Ishikawa (cell line): ENCODE results near the gene EDARADD.

Experiments used
- CEBPB ChIP-seq: IDR thresholded peaks from 2 replicates; pipeline ENCODE4 v1.6.1; 2012
- EGR1 ChIP-seq: IDR thresholded peaks from 2 replicates; pipeline ENCODE4 v1.6.1; 2012
- EP300 ChIP-seq: IDR thresholded peaks from 2 replicates; pipeline ENCODE4 v1.6.1; 2012; ENCODE audit warnings: borderline replicate concordance
- FOXM1 ChIP-seq: IDR thresholded peaks from 2 replicates; pipeline ENCODE4 v1.6.1; 2012; ENCODE audit warnings: low read depth, borderline replicate concordance
- NFIC ChIP-seq: IDR thresholded peaks from 2 replicates; pipeline ENCODE4 v1.6.1; 2012
- RAD21 ChIP-seq: IDR thresholded peaks from 2 replicates; pipeline ENCODE4 v1.6.1; 2012; ENCODE audit warnings: low read depth
- TAF1 ChIP-seq: IDR thresholded peaks from 2 replicates; pipeline ENCODE4 v1.6.1; 2012; ENCODE audit warnings: low read depth, mild to moderate bottlenecking
- TCF12 ChIP-seq: IDR thresholded peaks from 2 replicates; pipeline ENCODE4 v1.6.1; 2012; ENCODE audit warnings: low read depth
- TEAD4 ChIP-seq: IDR thresholded peaks from 2 replicates; pipeline ENCODE4 v1.6.1; 2012
- YY1 ChIP-seq: IDR thresholded peaks from 2 replicates; pipeline ENCODE4 v1.6.1; 2012; ENCODE audit warnings: low read depth
- ZBTB7A ChIP-seq: IDR thresholded peaks from 2 replicates; pipeline ENCODE4 v1.6.1; 2012; ENCODE audit warnings: low read depth
- TF ChIP-seq, protein P1 (sequence below): IDR thresholded peaks from 2 replicates; pipeline ENCODE4 v1.6.1; 2012
- TF ChIP-seq, protein P2 (sequence below): IDR thresholded peaks from 2 replicates; pipeline ENCODE4 v1.6.1; 2012
- TF ChIP-seq, protein P3 (sequence below): IDR thresholded peaks from 2 replicates; pipeline ENCODE4 v1.6.1; 2012; ENCODE audit warnings: low read depth, mild to moderate bottlenecking

DNA sequence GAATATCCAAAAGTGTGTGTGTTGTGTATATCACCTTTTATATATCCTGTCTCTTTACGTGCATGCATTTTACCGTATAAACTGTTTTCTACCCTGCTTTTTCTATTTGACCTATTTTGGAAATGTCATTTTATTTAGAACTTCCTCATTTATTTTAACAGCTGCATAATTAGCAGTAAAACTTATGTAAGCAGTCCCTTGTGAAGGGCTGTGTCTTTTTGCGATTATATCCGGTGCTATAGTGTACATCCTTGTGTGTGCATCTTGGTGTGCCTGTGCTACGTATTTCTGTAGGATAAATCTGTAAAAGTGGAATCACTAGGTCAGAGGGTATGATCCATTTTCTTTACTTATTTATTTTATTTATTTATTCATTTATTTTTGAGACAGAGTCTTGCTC is 136.9 kb downstream of the EDARADD start:
- TF ChIP-seq FOXM1 = no peak
- TF ChIP-seq, protein P1, sequence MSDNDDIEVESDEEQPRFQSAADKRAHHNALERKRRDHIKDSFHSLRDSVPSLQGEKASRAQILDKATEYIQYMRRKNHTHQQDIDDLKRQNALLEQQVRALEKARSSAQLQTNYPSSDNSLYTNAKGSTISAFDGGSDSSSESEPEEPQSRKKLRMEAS = no peak
- no peak for TF ChIP-seq NFIC
- no peak for TF ChIP-seq CEBPB
- TF ChIP-seq, protein P2, sequence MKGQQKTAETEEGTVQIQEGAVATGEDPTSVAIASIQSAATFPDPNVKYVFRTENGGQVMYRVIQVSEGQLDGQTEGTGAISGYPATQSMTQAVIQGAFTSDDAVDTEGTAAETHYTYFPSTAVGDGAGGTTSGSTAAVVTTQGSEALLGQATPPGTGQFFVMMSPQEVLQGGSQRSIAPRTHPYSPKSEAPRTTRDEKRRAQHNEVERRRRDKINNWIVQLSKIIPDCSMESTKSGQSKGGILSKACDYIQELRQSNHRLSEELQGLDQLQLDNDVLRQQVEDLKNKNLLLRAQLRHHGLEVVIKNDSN = no peak
- no peak for TF ChIP-seq EP300
- TF ChIP-seq YY1 = no peak
- no peak for TF ChIP-seq RAD21
- no peak for TF ChIP-seq TAF1
- TF ChIP-seq TCF12 = no peak
- no peak for TF ChIP-seq ZBTB7A
- no peak for TF ChIP-seq TEAD4
- TF ChIP-seq, protein P3, sequence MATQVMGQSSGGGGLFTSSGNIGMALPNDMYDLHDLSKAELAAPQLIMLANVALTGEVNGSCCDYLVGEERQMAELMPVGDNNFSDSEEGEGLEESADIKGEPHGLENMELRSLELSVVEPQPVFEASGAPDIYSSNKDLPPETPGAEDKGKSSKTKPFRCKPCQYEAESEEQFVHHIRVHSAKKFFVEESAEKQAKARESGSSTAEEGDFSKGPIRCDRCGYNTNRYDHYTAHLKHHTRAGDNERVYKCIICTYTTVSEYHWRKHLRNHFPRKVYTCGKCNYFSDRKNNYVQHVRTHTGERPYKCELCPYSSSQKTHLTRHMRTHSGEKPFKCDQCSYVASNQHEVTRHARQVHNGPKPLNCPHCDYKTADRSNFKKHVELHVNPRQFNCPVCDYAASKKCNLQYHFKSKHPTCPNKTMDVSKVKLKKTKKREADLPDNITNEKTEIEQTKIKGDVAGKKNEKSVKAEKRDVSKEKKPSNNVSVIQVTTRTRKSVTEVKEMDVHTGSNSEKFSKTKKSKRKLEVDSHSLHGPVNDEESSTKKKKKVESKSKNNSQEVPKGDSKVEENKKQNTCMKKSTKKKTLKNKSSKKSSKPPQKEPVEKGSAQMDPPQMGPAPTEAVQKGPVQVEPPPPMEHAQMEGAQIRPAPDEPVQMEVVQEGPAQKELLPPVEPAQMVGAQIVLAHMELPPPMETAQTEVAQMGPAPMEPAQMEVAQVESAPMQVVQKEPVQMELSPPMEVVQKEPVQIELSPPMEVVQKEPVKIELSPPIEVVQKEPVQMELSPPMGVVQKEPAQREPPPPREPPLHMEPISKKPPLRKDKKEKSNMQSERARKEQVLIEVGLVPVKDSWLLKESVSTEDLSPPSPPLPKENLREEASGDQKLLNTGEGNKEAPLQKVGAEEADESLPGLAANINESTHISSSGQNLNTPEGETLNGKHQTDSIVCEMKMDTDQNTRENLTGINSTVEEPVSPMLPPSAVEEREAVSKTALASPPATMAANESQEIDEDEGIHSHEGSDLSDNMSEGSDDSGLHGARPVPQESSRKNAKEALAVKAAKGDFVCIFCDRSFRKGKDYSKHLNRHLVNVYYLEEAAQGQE = no peak
- no peak for TF ChIP-seq EGR1
